ENCODE results near the gene LMAN1.

- TF ChIP-seq, protein P1, sequence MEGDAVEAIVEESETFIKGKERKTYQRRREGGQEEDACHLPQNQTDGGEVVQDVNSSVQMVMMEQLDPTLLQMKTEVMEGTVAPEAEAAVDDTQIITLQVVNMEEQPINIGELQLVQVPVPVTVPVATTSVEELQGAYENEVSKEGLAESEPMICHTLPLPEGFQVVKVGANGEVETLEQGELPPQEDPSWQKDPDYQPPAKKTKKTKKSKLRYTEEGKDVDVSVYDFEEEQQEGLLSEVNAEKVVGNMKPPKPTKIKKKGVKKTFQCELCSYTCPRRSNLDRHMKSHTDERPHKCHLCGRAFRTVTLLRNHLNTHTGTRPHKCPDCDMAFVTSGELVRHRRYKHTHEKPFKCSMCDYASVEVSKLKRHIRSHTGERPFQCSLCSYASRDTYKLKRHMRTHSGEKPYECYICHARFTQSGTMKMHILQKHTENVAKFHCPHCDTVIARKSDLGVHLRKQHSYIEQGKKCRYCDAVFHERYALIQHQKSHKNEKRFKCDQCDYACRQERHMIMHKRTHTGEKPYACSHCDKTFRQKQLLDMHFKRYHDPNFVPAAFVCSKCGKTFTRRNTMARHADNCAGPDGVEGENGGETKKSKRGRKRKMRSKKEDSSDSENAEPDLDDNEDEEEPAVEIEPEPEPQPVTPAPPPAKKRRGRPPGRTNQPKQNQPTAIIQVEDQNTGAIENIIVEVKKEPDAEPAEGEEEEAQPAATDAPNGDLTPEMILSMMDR (IDR thresholded peaks at IDR 0.05) = no peak
- TF ChIP-seq POLR2A (IDR thresholded peaks at IDR 0.05) (no peak), POLR2AphosphoS5 (IDR thresholded peaks at IDR 0.05) (no peak), EP300 (IDR thresholded peaks at IDR 0.05) (no peak)
Measured at GRCh38 chr18:59298871-59299270, 60.2 kb downstream of the LMAN1 start.
